PC-9 (cell line): ENCODE data around the gene ADAMTS4. TPM values are rescaled to one million over a fixed set of nuclear protein-coding genes. Genes with fewer than 3 reads are reported as not detected.

Source experiments
- BruUV-seq: library from RNA; stranded (reverse); fragments of 400-500 nt; replicated peaks from 2 replicates; lab custom pipeline; 2021; lab: Mats Ljungman, UMichigan
- CTCF ChIA-PET: fragments of 300-600 bp; sonication (Branson Sonifier 250); formaldehyde crosslinking; loops from one replicate; lab custom pipeline; 2022; ENCODE audit warnings: antibody characterized with exemption; lab: Charles Lee
- POLR2A ChIA-PET: fragments of 300-600 bp; sonication (Branson Sonifier 250); formaldehyde crosslinking; loops from one replicate; lab custom pipeline; 2022; ENCODE audit warnings: antibody characterized with exemption; ENCODE audit not compliant: unreplicated experiment; lab: Charles Lee
- DNase-seq, 2 experiments: peaks; one replicate each; pipeline versions ENCODE4 v3.0.0 to v3.0.0-alpha.2; 2015 to 2022; ENCODE audit warnings: mixed read lengths in 1 of 2
- H2AFZ ChIP-seq: fragments of 200-600 bp; sonication (generic); 2 replicates; pipeline ENCODE4 v1.8.1; 2017; ENCODE audit warnings: antibody characterized with exemption
- H3F3A ChIP-seq: fragments of 200-600 bp; sonication (generic); 2 replicates; pipeline ENCODE4 v1.8.1; 2017; ENCODE audit warnings: antibody characterized with exemption, mild to moderate bottlenecking, low read depth; ENCODE audit not compliant: insufficient read depth
- H3K27ac ChIP-seq: fragments of 200-600 bp; sonication (generic); 2 replicates; pipeline ENCODE4 v1.6.1; 2016; ENCODE audit warnings: mixed run types
- H3K27me3 ChIP-seq: fragments of 200-600 bp; sonication (generic); 2 replicates; pipeline ENCODE4 v1.6.1; 2016; ENCODE audit warnings: low read depth, mixed run types; ENCODE audit not compliant: insufficient read depth
- H3K36me3 ChIP-seq: fragments of 200-600 bp; sonication (generic); 2 replicates; pipeline ENCODE4 v1.6.1; 2016; ENCODE audit warnings: low read depth, mixed run types
- H3K4me1 ChIP-seq: fragments of 200-600 bp; sonication (generic); replicated peaks from 2 replicates; pipeline ENCODE4 v1.6.1; 2016; ENCODE audit warnings: mixed run types; ENCODE audit not compliant: insufficient read depth
- H3K4me2 ChIP-seq: fragments of 200-600 bp; sonication (generic); 2 replicates; pipeline ENCODE4 v1.6.1; 2017; ENCODE audit warnings: mixed run types
- H3K4me3 ChIP-seq: fragments of 200-600 bp; sonication (generic); 2 replicates; pipeline ENCODE4 v1.6.1; 2016; ENCODE audit warnings: mixed run types
- H3K79me2 ChIP-seq: fragments of 200-600 bp; sonication (generic); 2 replicates; pipeline ENCODE4 v1.6.1; 2017; ENCODE audit warnings: low read depth, mixed run types
- H3K9me2 ChIP-seq: fragments of 200-600 bp; sonication (generic); 2 replicates; pipeline ENCODE4 v1.8.1; 2017; ENCODE audit warnings: mild to moderate bottlenecking; ENCODE audit not compliant: insufficient read depth
- H3K9me3 ChIP-seq: fragments of 200-600 bp; sonication (generic); 2 replicates; pipeline ENCODE4 v1.8.1; 2016; ENCODE audit warnings: low read depth; ENCODE audit not compliant: insufficient read depth
- H4K20me1 ChIP-seq: fragments of 200-600 bp; sonication (generic); 2 replicates; pipeline ENCODE4 v1.8.1; 2017; ENCODE audit not compliant: insufficient read depth
- CTCF ChIP-seq: fragments of 200-600 bp; sonication (generic); conservative IDR thresholded peaks from 2 replicates; pipeline ENCODE4 v1.6.1; 2017; ENCODE audit warnings: mixed run types, antibody characterized with exemption, mild to moderate bottlenecking, moderate library complexity
- EZH2 ChIP-seq: fragments of 200-600 bp; sonication (generic); IDR thresholded peaks from 2 replicates; pipeline ENCODE4 v1.8.0; 2017; ENCODE audit warnings: antibody characterized with exemption, low read depth
- intact Hi-C: fragments of 100-400 bp; cut with micrococcal nuclease; formaldehyde crosslinking; loops from one replicate; pipeline ENCODE4 v1.10.0; 2022; ENCODE audit not compliant: unreplicated experiment
- total RNA-seq: library from RNA; stranded (reverse); gene quantifications from 2 replicates; pipeline ENCODE4 v1.2.3, GENCODE V29; 2021

ADAMTS4 gene
- total RNA-seq, 1 experiment from 2014 or later: not detected

DNA sequence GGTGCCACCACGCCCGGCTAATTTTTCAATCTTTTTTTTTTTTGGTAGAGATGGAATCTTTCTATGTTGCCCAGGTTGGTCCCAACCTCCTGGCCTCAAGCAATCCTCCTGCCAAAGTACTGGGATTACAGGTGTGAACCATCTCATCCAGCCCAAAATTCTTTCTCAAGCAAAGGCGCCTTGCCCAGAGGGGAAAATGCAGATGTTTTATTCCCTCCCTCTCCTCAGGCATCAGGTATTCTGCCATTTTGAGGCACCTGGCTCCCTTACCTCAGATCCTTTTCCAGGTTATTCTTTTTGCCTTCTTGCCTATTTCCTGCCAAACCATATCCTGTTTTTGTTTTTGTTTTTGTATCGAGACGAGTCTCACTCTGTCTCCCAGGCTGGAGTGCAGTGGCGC is 10.5 kb downstream of the ADAMTS4 start:
- Histone ChIP-seq H3F3A (no peaks in the 10 kb centered on the region), H3K4me3 (no peak overlapping the region), H3K9me2 (no peaks in the 10 kb centered on the region), H3K27ac (no peak overlapping the region), H4K20me1 (no peaks in the 10 kb centered on the region), H3K36me3 (no peaks in the 10 kb centered on the region), H2AFZ (no peak overlapping the region), H3K79me2 (no peaks in the 10 kb centered on the region), H3K4me2 (no peak overlapping the region), H3K27me3 (no peaks in the 10 kb centered on the region), H3K4me1 (no peaks in the 10 kb centered on the region), H3K9me3 (no peaks in the 10 kb centered on the region)
- ChIA-PET CTCF (interaction anchor here (0.7 kb wide), 1 partner anchor 12 kb away, joined by 3 read pairs; no protein-coding TSS in a partner anchor), POLR2A (no interaction called here)
- TF ChIP-seq CTCF: no peak
- no peak for TF ChIP-seq EZH2
- intact Hi-C loops: no loop called here
- no peak for DNase-seq
- BruUV-seq: no TSS peak

DNA sequence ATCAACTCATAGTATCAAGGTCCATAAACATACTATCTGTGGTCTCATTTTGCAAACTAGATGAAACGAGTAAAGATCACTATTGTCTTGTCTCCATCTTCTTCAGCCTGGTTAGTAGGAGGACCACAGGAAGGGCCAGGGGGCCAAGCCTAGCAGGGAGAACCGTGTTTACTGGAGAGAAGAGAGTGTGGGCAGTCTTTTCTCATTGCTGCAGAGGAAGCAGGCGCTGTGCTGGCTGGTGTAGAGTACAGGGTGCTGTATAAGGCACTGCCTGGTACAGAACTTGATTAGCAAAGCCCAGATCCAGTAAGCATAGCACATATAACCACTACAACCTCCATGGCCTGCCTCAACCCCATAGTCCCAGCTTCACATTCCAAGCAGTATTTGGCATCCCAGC is 11.5 kb downstream of the ADAMTS4 start:
- Histone ChIP-seq H2AFZ (no peak overlapping the region), H3K4me3 (no peak overlapping the region), H3K27me3 (no peaks in the 10 kb centered on the region), H3K4me1 (peaks cover 5% of the 10 kb centered on the region), H4K20me1 (no peaks in the 10 kb centered on the region), H3K79me2 (no peaks in the 10 kb centered on the region), H3K9me2 (no peaks in the 10 kb centered on the region), H3K9me3 (no peaks in the 10 kb centered on the region), H3K27ac (no peak overlapping the region), H3K4me2 (no peak overlapping the region), H3K36me3 (no peaks in the 10 kb centered on the region), H3F3A (no peaks in the 10 kb centered on the region; the same call in 1 of the 2 replicates)
- intact Hi-C loops: no loop called here
- BruUV-seq: no TSS peak
- CTCF ChIA-PET: interaction anchor here (0.5 kb wide), 1 partner anchor 195 kb away, joined by 6 read pairs; no protein-coding TSS in a partner anchor
- DNase-seq: no peak
- POLR2A ChIA-PET: no interaction called here
- no peak for TF ChIP-seq EZH2
- TF ChIP-seq CTCF: no peak

DNA sequence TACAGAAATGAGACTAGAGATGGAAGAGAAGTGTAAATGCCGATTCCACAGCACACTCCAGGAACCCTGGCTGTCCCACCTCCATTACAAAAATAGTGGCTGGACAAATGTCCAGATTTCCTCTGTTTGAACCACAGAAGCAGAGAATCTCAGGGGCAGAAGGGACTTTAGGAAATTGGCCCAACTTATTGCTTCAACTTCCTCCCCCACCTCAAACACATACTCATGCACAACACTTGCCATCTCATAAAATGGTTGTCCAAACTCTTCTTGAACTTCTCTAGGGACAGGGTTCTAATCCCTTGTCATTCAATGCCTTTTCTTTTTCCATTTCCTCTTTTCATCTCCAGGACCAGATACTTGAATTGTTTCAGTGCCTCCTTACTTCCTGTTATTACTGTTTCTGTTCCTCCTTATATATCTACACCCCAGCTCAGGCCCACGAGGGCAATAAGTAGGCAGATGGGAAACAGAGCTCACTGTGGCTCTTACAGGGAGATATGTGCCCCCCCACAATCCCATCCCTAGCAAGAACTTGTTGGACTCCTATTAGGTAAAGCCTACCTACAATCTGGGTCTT is 13.0 kb downstream of the ADAMTS4 start:
- H3F3A ChIP-seq: no peaks in the 10 kb centered on the region; the same call in 1 of the 2 replicates
- BruUV-seq: no TSS peak
- no peak overlapping the region for H3K4me3 ChIP-seq
- H3K9me3 ChIP-seq: no peaks in the 10 kb centered on the region
- H3K79me2 ChIP-seq: no peaks in the 10 kb centered on the region
- H3K27me3 ChIP-seq: no peaks in the 10 kb centered on the region
- no peaks in the 10 kb centered on the region for H3K36me3 ChIP-seq
- POLR2A ChIA-PET: no interaction called here
- H3K27ac ChIP-seq: no peak overlapping the region
- H3K4me2 ChIP-seq: no peak overlapping the region
- H3K4me1 ChIP-seq: peaks cover 9% of the 10 kb centered on the region
- H2AFZ ChIP-seq: no peak overlapping the region
- no peaks in the 10 kb centered on the region for H3K9me2 ChIP-seq
- DNase-seq: no peak
- CTCF ChIA-PET: no interaction called here
- no peaks in the 10 kb centered on the region for H4K20me1 ChIP-seq
- TF ChIP-seq CTCF: no peak
- no peak for TF ChIP-seq EZH2
- intact Hi-C loops: no loop called here
